Cortex of kidney (tissue), 1 donor: ENCODE data around the gene CD38.
"Not testable (repeated sequence)": the region's sequence is repeated elsewhere in the genome, so short reads cannot be mapped to it uniquely, and the experiment has no call there.

Experiments used
- DNase-seq: peaks from one replicate; lab custom pipeline; 2025; lab: John Stamatoyannopoulos, UW

Gene CD38

GRCh38 chr4:15799141-15799540, 21.0 kb downstream of the CD38 start:
- DNase-seq, result no peak

DNA sequence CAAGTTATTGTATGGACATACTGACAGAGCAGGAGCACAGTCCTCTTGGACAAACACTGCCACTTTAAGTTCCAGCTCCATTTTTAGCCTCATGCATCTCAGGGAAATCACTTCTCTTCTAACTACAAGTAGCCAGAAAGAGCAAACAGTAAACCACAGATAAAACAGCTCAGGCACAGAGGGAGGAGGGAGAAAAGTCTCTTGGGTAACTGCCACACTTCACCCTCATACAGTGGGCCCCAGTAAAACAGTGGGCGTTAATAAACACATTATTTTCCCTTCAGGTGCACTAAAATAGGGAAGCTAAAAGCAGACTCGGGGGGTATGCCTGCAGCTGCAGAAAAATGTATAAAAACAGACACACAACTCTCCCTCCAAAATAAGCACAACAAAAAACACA, 21.6 kb downstream of the CD38 start:
- no peak for DNase-seq

- DNase-seq, result not testable (repeated sequence)
These were observed 24.4 kb downstream of the CD38 start for GRCh38 chr4:15802497-15802896.

DNA sequence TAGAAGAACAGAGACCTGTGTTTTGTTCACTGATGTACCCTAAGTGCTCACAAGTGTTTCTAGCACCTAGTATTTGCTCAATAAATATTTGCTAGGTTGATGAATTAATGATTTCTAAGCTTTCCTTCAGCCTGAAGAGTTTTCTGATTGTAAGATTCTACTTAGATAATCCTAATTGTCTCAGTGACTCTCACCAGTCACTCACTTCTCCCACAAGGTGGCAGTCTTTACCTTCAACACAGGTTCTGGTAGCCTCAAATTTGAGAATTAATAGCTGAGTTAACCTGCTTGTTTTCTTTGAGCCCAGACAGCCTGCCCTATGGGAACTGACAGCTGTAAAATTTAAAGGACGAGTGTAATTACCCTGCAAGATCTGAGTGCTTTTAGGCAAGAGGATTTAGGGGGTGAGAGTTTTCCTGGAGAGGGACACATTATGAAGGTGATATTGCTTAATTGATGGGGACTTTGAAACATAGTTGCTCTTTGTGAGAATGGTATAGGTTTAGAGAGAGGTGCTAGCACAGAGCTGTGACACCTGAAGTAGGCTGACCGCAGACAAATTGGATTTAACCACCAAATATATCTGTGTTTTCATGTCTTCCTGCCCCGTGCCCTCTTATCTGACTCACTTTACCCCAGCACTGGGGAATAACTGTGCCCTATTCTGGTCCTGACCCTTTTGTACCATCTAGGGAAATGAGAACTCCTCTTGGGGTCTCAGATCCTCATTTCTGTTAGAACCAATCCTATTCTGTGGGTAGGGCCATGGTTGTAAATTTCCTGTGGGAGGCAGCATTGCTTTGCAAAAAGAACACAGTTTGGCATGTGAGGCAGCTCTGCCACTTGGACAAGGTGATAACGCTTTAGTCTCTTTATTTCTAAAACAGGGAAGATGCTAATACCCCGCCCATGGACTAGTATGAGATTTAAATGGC, 27.7 kb downstream of the CD38 start:
- DNase-seq, result no peak

DNA sequence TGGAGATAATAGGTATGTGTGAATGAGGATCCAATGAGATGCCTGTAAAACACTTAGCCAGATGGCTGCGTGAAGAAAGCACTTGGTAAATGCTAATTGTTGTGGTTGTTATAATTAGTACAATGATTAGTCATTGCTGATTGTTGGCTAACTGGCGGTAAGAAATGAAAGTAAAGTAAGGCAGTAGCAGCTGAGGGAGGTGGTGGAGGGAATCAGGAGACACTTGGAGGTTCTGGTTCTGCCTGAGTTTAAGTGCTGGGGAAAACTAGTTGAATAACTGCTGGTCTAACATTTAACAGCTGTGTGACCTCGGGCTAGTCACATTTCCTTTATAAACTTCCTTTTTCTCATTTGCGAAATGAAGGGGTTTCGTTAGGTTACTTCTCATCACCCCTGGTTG, 30.9 kb downstream of the CD38 start:
- no peak for DNase-seq

- DNase-seq, result no peak
These were observed 31.3 kb downstream of the CD38 start for GRCh38 chr4:15809466-15809865.

DNA sequence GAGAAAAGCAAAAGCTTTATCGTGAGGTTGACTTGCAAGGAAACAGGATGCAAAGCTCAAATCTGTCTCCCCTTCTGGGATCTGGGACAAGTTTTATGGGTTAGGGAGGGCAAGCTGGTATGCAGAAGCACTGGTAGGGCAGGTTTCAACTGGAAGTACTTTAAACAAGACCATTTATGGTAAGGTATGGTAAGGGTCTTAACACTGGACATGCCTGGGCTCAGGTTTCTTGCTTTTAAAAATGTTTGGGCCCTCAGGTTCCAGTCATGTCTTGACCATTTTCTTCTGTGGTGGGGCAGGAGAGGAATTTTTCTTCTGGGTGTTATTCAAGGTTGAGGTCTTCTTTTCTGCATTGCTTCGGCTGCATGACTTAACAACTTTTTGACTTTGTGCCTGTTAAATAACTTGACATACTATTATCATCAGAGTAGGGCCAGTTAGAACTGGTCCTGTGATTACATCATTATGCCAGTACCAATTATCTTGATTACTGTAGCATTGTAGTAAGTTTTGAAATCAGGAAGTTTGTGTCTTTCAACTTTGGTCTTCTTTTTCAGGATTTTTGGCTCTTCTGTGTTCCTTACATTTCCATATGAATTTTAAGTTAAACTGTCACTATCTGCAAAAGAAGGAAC, 33.7 kb downstream of the CD38 start:
- DNase-seq, result no peak

DNA sequence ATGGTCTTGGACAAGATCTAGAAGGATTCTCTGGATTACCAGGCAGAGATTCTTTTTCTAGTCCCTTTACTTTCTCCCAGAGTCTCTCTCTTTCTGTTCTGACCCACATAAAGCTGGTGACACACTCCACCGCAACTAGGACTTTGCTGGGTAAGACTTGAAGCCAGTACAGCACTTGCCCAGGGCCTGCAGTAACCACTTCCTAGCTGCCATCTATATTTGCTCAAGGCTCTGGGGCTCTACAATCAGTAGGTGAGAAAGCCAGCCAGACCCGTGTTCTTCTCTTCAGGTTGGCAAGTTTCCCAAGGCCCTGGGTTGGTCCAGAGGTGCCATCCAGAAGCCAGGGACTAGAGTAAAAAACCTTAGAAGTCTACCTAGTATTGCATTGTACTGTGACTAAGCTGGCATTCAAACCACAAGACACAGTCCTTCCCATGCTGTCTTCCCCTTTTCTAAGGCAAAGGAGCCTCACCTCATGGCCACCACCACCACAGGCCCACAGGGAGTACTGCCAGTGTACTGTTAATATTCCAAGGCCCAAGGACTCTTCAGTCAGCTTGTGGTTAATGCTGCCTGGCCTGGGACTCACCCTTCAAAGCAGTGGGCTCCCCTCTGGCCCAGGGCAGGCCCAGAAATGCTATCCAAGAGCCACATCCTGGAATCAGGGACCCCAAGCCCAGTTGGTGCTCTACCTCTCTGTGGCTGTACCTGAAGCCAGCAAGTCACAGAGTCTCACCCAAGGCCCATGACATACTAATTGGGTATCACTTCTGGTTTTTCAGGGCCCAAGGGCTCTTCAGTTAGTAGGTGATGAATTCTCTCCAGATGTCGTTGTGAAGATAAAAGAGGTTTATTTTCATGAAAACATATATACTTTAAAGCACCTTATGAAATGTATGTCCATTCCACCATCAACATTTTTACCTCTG, 54.7 kb downstream of the CD38 start:
- no peak for DNase-seq

DNA sequence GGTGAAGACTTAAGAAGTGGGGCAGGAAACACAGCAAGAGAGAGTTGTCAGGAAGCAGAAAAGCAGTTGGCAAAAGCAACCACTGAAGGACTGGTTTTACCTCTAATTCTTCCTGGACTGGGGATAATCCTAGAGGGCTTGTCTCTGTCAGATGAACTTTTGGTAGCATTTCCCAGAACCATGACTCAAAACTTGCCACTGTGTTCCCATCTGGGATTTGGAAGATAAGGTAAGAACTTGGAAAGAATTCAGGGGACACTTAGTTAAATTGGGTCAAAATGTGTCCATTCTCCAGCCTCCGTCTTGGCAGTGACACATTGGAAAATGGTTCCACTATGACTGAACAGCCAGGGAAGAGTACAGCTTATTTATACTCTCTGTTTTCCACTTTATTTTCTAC, 55.7 kb downstream of the CD38 start:
- DNase-seq, result no peak

DNA sequence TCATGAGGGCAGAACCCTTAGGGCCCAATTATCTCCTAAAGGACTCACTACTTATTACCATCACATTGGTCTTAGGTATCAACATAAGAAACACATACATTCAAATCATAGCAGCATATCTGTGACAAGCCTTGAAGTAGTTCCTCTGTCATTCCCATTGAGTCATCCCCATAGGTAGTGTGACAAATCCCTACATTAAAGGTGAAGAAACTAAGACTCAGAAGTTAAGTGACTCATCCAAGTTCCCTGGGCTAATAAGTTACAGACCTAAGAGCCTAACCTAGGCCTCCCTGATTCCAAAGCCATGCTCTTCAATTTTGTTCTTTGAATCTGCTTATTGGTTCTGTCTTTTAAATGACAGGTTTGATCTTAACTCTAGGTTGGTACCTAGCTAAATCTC, 58.2 kb downstream of the CD38 start:
- no peak for DNase-seq

- no peak for DNase-seq
These were observed 59.5 kb downstream of the CD38 start for GRCh38 chr4:15837591-15837990.

DNA sequence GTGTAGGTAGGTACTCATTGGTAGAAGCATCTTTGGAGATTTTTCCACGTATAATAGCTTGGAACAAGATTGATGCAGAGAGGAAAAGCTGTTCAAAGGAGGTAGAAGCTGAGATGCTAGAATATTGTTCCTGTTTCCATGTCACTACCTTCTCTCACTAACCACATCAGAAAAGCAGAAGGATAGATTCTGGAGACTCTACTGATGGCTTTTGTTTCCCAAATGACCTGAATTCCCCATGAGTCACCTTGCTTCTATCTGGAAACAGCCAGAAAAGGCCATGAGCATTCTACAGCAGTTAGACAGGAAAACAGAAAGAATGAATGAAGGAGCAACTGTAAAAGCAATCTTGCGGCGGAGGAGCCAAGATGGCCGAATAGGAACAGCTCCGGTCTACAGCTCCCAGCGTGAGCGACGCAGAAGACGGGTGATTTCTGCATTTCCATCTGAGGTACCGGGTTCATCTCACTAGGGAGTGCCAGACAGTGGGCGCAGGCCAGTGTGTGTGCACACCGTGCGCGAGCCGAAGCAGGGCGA, 63.1 kb downstream of the CD38 start:
- DNase-seq, result not testable (repeated sequence)

- DNase-seq, result no peak
These were observed 69.6 kb downstream of the CD38 start for GRCh38 chr4:15847746-15848145.

GRCh38 chr4:15848191-15848842, 70.2 kb downstream of the CD38 start:
- no peak for DNase-seq

DNA sequence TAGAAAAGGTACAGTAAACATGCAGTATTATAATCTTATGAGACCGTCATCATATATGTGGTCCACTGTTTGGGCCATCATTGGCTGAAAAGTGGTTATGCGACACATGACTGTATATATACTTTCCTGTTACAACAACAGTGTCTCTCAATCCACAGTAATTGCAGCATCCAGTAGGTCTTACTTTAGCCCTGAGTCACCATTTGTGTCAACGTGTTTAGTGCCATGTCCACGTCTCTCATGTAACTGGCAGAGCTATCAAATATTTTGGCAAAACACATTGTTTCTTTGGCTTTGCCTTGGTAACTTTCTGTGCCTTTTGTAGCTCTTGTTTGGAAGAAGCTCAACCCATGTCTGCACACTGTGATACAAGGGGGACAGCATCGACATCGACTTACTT, 73.8 kb downstream of the CD38 start:
- DNase-seq, result no peak

DNA sequence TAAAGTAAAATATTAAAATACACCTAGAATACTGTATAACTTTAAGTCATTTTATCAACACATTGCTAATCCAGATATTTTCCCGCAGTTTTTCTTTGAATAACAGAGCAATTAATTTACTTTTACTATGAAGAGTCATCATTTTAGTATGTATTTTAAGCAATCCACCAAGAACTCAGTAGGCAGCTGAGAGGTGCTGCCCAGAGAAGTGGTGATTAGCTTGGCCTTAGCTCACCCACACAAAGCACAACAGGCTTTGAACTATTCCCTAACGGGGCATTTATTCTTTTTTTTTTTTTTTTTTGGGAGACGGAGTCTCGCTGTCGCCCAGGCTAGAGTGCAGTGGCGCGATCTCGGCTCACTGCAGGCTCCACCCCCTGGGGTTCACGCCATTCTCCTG, 74.4 kb downstream of the CD38 start:
- DNase-seq, result no peak

DNA sequence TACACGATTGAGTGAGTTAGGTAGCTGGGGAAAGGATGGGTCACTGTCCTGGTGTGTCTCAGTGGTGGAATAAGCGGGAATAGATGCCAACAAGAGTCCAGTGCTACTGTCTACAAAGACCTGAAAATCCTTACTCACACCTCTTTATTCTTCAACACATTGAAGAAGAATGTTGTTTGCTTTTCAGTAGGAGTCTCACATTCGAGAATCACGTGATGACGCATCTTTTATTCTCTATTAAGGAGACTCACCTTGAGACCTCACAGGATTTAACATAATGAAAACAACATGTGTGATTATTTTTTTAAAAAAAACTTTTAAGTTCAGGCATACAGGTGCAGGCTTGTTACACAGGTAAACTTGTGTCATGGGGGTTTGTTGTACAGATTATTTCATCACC, 75.2 kb downstream of the CD38 start:
- DNase-seq, result no peak

DNA sequence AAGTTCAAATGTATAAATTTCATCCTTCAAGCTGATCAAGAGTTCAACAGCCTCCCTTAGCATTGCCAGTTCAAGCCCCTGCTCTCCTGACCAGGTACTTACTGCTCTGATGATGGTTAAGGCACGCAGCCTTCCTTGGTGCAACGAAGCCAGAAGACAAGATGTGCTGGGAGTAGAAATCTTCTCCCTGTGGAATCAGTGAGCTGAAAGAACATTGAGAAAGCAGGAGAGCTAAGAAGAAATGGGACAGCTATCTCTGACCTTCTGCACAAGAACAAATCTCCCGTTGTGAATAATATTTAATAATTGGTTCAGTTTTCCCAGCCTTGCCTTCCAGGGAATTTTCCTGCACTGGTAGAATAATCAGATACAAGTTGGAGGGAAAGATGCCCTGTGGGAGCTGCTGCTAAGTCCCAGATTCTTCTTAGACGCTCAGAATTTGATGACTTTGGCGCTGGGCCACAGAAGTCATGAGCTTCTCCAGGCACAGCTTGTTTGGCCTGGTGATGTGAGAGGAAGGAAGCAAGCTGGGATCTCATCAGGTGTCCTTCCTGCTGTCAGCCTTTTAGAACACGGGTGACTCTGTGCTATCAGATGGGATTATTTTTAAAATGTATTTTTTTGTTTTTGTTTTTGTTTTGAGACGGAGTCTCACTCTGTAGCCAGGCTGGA, 77.8 kb downstream of the CD38 start:
- no peak for DNase-seq

- DNase-seq, result not testable (repeated sequence)
These were observed 83.1 kb downstream of the CD38 start for GRCh38 chr4:15861198-15861597.

DNA sequence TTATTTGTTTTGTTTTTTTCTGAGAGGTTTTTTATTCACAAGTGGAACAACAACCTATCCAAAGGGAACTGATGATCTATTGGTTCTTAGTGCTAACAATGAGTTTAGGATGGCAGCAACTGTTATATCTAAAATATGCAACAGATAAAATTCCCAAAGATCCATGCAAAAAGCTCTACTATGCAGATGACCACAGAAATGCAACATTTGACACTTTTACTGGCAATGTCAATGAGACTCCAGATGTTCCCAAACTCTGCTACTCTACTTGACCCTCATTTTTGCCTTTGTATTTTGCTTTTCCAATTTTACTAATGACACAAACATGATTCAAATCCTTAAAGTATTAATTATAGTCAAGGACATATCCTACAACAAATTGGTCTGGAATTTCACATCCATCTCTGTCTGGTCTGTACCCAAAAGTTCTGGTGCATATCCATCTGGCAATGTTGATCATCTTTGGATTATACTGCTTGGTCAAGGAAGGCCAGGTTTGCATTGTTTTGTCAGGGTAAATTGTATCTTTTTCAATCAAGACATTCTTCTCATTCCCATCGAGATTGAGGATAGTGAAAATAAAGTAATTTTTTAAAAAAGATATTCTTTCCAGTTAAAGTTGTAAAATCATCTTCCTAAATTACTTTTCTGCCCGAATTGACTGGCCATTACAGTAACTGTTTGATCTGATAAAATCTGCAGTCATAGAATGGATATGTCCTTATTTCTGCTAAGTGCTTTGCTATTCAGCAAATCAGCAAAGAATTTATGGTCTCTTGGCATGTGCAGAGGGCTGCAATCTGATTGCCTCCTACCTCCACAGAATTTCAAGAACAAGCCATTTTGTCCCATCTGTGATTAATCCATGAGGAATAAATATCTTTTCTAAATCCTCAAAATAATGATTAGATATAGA, 86.8 kb downstream of the CD38 start:
- no peak for DNase-seq
